HG03520 (cell line): ENCODE measurements around the gene FAM107B.
"Not testable (repeated sequence)": the region's sequence is repeated elsewhere in the genome, so short reads cannot be mapped to it uniquely, and the experiment has no call there.

Experiments used
- ATAC-seq: cut with Tn5 transposase; IDR thresholded peaks from one replicate; pipeline ENCODE4 v1.9.1; 2021; ENCODE audit warnings: mild to moderate bottlenecking, moderate library complexity; ENCODE audit not compliant: unreplicated experiment

Gene FAM107B

GRCh38 chr10:14696821-14697220 is 77.9 kb downstream of the FAM107B start:
- ATAC-seq = no peak

- ATAC-seq = no peak
Measured at GRCh38 chr10:14695847-14696480, 78.7 kb downstream of the FAM107B start.

- ATAC-seq = no peak
Measured at GRCh38 chr10:14693891-14694290, 80.8 kb downstream of the FAM107B start.

GRCh38 chr10:14692344-14693076 is 82.2 kb downstream of the FAM107B start:
- no peak for ATAC-seq

GRCh38 chr10:14691359-14691758 is 83.3 kb downstream of the FAM107B start:
- ATAC-seq = no peak

GRCh38 chr10:14688606-14689005 is 86.1 kb downstream of the FAM107B start:
- no peak for ATAC-seq

- ATAC-seq = not testable (repeated sequence)
Measured at GRCh38 chr10:14688189-14688588, 86.5 kb downstream of the FAM107B start.

GRCh38 chr10:14687340-14687739 is 87.4 kb downstream of the FAM107B start:
- no peak for ATAC-seq

GRCh38 chr10:14686356-14686755 is 88.3 kb downstream of the FAM107B start:
- no peak for ATAC-seq

- no peak for ATAC-seq
Measured at GRCh38 chr10:14684354-14684753, 90.3 kb downstream of the FAM107B start.

- no peak for ATAC-seq
Measured at GRCh38 chr10:14683256-14683655, 91.4 kb downstream of the FAM107B start.

GRCh38 chr10:14681802-14682201 is 92.9 kb downstream of the FAM107B start:
- ATAC-seq = no peak

GRCh38 chr10:14681305-14681704 is 93.4 kb downstream of the FAM107B start:
- no peak for ATAC-seq

- ATAC-seq = no peak
Measured at GRCh38 chr10:14678637-14679036, 96.1 kb downstream of the FAM107B start.

- ATAC-seq = no peak
Measured at GRCh38 chr10:14676732-14677131, 98.0 kb downstream of the FAM107B start.

- no peak for ATAC-seq
Measured at GRCh38 chr10:14674376-14675050, 100.2 kb downstream of the FAM107B start.

- ATAC-seq = no peak
Measured at GRCh38 chr10:14673189-14673861, 101.4 kb downstream of the FAM107B start.

GRCh38 chr10:14671386-14671831 is 103.3 kb downstream of the FAM107B start:
- ATAC-seq = no peak

- ATAC-seq = no peak
Measured at GRCh38 chr10:14670551-14671240, 104.0 kb downstream of the FAM107B start.

- no peak for ATAC-seq
Measured at GRCh38 chr10:14669576-14669975, 105.1 kb downstream of the FAM107B start.

GRCh38 chr10:14667781-14668180 is 106.9 kb downstream of the FAM107B start:
- ATAC-seq = no peak
